OCI-LY1 (cell line): ENCODE data around the gene TRPM1.

Experiments
- EZH2 ChIP-seq: fragments of 200-600 bp; sonication (generic), shearing (Covaris generic); IDR thresholded peaks from 2 replicates; pipeline ENCODE4 v1.8.0; 2017; ENCODE audit warnings: borderline replicate concordance, mixed run types, mild to moderate bottlenecking, antibody characterized with exemption, low read length, moderate library complexity, mixed read lengths
- TF ChIP-seq, protein P1 (sequence below): fragments of 200-600 bp; sonication (generic), shearing (Covaris generic); IDR thresholded peaks from 2 replicates; pipeline ENCODE4 v1.5.1; 2017; ENCODE audit warnings: mild to moderate bottlenecking, antibody characterized with exemption, low read length, moderate library complexity, mixed read lengths

- TF ChIP-seq, protein P1, sequence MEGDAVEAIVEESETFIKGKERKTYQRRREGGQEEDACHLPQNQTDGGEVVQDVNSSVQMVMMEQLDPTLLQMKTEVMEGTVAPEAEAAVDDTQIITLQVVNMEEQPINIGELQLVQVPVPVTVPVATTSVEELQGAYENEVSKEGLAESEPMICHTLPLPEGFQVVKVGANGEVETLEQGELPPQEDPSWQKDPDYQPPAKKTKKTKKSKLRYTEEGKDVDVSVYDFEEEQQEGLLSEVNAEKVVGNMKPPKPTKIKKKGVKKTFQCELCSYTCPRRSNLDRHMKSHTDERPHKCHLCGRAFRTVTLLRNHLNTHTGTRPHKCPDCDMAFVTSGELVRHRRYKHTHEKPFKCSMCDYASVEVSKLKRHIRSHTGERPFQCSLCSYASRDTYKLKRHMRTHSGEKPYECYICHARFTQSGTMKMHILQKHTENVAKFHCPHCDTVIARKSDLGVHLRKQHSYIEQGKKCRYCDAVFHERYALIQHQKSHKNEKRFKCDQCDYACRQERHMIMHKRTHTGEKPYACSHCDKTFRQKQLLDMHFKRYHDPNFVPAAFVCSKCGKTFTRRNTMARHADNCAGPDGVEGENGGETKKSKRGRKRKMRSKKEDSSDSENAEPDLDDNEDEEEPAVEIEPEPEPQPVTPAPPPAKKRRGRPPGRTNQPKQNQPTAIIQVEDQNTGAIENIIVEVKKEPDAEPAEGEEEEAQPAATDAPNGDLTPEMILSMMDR, result no peak
- no peak for TF ChIP-seq EZH2
Observed at GRCh38 chr15:31019986-31020385, 81.5 kb downstream of the TRPM1 start.
